Measurements from ENCODE around the gene CASTOR1.
"Not testable (repeated sequence)": the region's sequence is repeated elsewhere in the genome, so short reads cannot be mapped to it uniquely, and the experiment has no call there.

CASTOR1 gene

GRCh38 chr22:30289141-30289979 is at the start of gene CASTOR1:
Gene CASTOR1 (minus strand): TSS chr22:30289505. CDS start chr22:30289497, 8 bp downstream.
- DNase-seq: peak; percentile 97

GRCh38 chr22:30338802-30339201 is 49.5 kb upstream of the CASTOR1 start:
- DNase-seq: no peak

- DNase-seq: not testable (repeated sequence)
Observed at GRCh38 chr22:30338341-30338740, 49.0 kb upstream of the CASTOR1 start.

- no peak for DNase-seq
Observed at GRCh38 chr22:30337461-30337778, 48.1 kb upstream of the CASTOR1 start.

- no peak for DNase-seq
Observed at GRCh38 chr22:30336752-30337460, 47.6 kb upstream of the CASTOR1 start.

- no peak for DNase-seq
Observed at GRCh38 chr22:30335236-30335635, 45.9 kb upstream of the CASTOR1 start.

GRCh38 chr22:30334646-30335045 is 45.3 kb upstream of the CASTOR1 start:
- no peak for DNase-seq

- no peak for DNase-seq
Observed at GRCh38 chr22:30333707-30334087, 44.4 kb upstream of the CASTOR1 start.

- DNase-seq: no peak
Observed at GRCh38 chr22:30332994-30333706, 43.8 kb upstream of the CASTOR1 start.

GRCh38 chr22:30332551-30332950 is 43.2 kb upstream of the CASTOR1 start:
- no peak for DNase-seq

GRCh38 chr22:30328466-30329049 is 39.3 kb upstream of the CASTOR1 start:
- no peak for DNase-seq

GRCh38 chr22:30327864-30328345 is 38.6 kb upstream of the CASTOR1 start:
- DNase-seq: no peak

- DNase-seq: peak; percentile 85
Observed at GRCh38 chr22:30326706-30327362, 37.5 kb upstream of the CASTOR1 start, which contains the start of gene TBC1D10A. Gene TBC1D10A (minus strand): TSS chr22:30326941. CDS start chr22:30326881, 60 bp downstream.

GRCh38 chr22:30326255-30326705 is 37.0 kb upstream of the CASTOR1 start:
- no peak for DNase-seq

GRCh38 chr22:30325724-30326254 is 36.5 kb upstream of the CASTOR1 start:
- DNase-seq: no peak

GRCh38 chr22:30325065-30325720 is 35.9 kb upstream of the CASTOR1 start:
- no peak for DNase-seq

GRCh38 chr22:30324014-30324730 is 34.9 kb upstream of the CASTOR1 start:
- no peak for DNase-seq

GRCh38 chr22:30323246-30323645 is 33.9 kb upstream of the CASTOR1 start:
- no peak for DNase-seq

- DNase-seq: no peak
Observed at GRCh38 chr22:30321461-30321860, 32.2 kb upstream of the CASTOR1 start.

- DNase-seq: no peak
Observed at GRCh38 chr22:30320021-30320556, 30.8 kb upstream of the CASTOR1 start.
